Prostate gland (tissue), 2 donors: Measurements from ENCODE around the gene UQCRHL. TPM values are rescaled to one million over a fixed set of nuclear protein-coding genes. Genes with fewer than 3 reads are reported as not detected.

Experiments
- DNase-seq: peaks from one replicate; pipeline ENCODE4 v3.0.0-alpha.2; 2019; ENCODE audit warnings: low spot score
- H3K27ac ChIP-seq, 2 donors: fragments of 200-600 bp; sonication (generic); 2 replicates each; pipeline ENCODE4 v1.5.1; 2017 to 2019
- H3K27me3 ChIP-seq: fragments of 200-600 bp; sonication (generic); replicated peaks from 2 replicates; pipeline ENCODE4 v1.5.1; 2019; ENCODE audit not compliant: insufficient read depth
- H3K36me3 ChIP-seq, 2 donors: fragments of 200-600 bp; sonication (generic); 1 replicate in 1 of 2; 2 replicates in 1 of 2; pipeline versions ENCODE4 v1.5.1 to v1.8.1; 2017 to 2019
- H3K4me1 ChIP-seq: fragments of 200-600 bp; sonication (generic); replicated peaks from 2 replicates; pipeline ENCODE4 v1.5.1; 2019
- H3K4me3 ChIP-seq, 2 donors: fragments of 200-600 bp; sonication (generic); 2 replicates each; pipeline ENCODE4 v1.5.1; 2017 to 2019
- H3K9me3 ChIP-seq: fragments of 200-600 bp; sonication (generic); 2 replicates; pipeline ENCODE4 v1.5.1; 2017
- POLR2A ChIP-seq: fragments of 450-650 bp; IDR thresholded peaks from one replicate; pipeline ENCODE4 v1.6.1; 2016; ENCODE audit warnings: antibody characterized with exemption, mild to moderate bottlenecking
- POLR2AphosphoS5 ChIP-seq: sonication (generic); formaldehyde crosslinking; IDR thresholded peaks from one replicate; pipeline ENCODE4 v1.6.1; 2017; ENCODE audit warnings: antibody characterized with exemption
- WGBS: methylation state at CpG from one replicate; pipeline ENCODE4 v1.1.5; 2018; 5-methylcytosine and 5-hydroxymethylcytosine counted together
- intact Hi-C: fragments of 100-400 bp; cut with DNase I; formaldehyde crosslinking; loops from one replicate; pipeline ENCODE4 v1.14.2; 2022
- total RNA-seq, 2 donors: library from RNA; depleted of rRNA; stranded (reverse); fragments of >200 nt; gene quantifications; one replicate each; pipeline ENCODE4 v1.1.0, GENCODE V29; 2016
- TF ChIP-seq, protein P1 (sequence below), 4 experiments: fragments of 200-600 bp in 2 of 4; fragments of 450-650 bp in 2 of 4; sonication (generic) in 2 of 4; IDR thresholded peaks; 1 replicate in 3 of 4; 2 replicates in 1 of 4; pipeline ENCODE4 v1.5.1; 2016 to 2019; ENCODE audit warnings: antibody characterized with exemption in 4 of 4, mild to moderate bottlenecking in 2 of 4, moderate library complexity in 2 of 4

UQCRHL gene
- total RNA-seq, 2 donors from 2014 or later, result 1.6 to 2.4 TPM

DNA sequence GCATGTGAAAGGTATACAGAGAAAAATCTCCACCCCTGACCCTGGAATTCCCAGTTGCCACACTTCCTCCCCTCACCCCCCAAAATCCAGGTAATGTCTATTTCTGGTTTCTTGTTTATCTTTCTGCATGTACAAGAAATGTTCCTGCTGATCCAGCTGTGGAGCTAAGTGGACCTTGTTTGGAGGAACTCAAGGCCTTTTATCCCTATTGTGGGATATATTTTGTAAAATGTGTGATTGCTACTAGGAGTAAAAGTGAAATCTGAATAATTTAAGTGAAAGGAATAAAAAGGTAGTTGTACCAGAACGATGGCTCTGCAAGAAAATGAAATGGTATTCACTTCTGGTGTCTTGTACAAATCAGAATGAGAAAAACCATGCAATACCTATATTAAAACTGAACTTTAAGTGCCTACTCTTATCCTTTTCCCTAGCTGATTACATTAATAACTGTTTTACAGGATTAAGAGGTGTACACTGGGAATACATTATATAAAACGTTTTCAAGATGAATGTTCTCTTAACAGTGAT, 43.1 kb upstream of the UQCRHL start:
- Histone ChIP-seq H3K36me3 (no peaks in the 10 kb centered on the region), H3K27ac (peak overlapping the region; percentile 96 to 98), H3K9me3 (no peaks in the 10 kb centered on the region), H3K4me3 (peak overlapping the region in 1 of 2 donors; percentile 93), H3K4me1 (no peaks in the 10 kb centered on the region), H3K27me3 (no peaks in the 10 kb centered on the region)
- DNase-seq, result no peak
- intact Hi-C loops, result no loop called here
- 13% methylated on average over 2 of the region's 2 CpGs for WGBS
- TF ChIP-seq, protein P1, sequence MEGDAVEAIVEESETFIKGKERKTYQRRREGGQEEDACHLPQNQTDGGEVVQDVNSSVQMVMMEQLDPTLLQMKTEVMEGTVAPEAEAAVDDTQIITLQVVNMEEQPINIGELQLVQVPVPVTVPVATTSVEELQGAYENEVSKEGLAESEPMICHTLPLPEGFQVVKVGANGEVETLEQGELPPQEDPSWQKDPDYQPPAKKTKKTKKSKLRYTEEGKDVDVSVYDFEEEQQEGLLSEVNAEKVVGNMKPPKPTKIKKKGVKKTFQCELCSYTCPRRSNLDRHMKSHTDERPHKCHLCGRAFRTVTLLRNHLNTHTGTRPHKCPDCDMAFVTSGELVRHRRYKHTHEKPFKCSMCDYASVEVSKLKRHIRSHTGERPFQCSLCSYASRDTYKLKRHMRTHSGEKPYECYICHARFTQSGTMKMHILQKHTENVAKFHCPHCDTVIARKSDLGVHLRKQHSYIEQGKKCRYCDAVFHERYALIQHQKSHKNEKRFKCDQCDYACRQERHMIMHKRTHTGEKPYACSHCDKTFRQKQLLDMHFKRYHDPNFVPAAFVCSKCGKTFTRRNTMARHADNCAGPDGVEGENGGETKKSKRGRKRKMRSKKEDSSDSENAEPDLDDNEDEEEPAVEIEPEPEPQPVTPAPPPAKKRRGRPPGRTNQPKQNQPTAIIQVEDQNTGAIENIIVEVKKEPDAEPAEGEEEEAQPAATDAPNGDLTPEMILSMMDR (IDR thresholded peaks at IDR 0.05), result no peak
- TF ChIP-seq POLR2AphosphoS5 (no peak), POLR2A (no peak)

DNA sequence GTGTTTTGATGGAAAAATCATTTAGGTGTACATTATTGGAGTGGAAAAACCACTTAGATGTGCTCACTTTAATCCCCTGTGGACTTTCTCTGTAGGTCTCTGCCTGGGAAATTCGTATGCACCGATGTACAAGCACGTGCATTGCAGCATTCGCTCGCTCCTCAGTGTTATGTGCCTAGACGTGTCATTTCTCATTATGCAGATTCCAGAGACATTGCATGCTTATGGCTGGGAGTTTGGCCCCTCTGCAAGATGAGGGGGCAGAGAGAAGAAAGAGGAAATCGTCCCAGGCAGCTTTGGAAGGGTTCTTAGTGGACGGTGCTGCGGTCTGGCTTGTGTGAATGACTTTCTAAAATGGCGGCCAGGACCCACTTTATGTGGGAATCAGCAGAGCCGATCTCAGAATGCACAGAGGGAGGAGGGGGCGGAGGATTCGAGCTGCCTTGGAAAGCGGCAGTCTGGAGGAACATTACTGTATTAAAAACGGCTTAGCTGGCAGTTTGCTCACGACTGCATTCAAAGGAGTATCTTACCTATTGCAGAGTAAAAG, 42.4 kb upstream of the UQCRHL start:
- Histone ChIP-seq H3K4me1 (no peaks in the 10 kb centered on the region), H3K4me3 (peak overlapping the region; percentile 87 to 93), H3K9me3 (no peaks in the 10 kb centered on the region), H3K27ac (peak overlapping the region; percentile 96 to 98), H3K27me3 (no peaks in the 10 kb centered on the region), H3K36me3 (no peaks in the 10 kb centered on the region)
- intact Hi-C loops, result loop anchor here (2.0 to 5.0 kb wide), 3 partner anchors 15 to 102 kb away; no protein-coding TSS in a partner anchor
- under 1% methylated on average over 16 of the region's 16 CpGs for WGBS
- TF ChIP-seq POLR2A (peak; percentile 8), POLR2AphosphoS5 (peak; percentile 11)
- TF ChIP-seq, protein P1 (IDR thresholded peaks at IDR 0.05), result no peak
- peak; percentile 55 for DNase-seq

DNA sequence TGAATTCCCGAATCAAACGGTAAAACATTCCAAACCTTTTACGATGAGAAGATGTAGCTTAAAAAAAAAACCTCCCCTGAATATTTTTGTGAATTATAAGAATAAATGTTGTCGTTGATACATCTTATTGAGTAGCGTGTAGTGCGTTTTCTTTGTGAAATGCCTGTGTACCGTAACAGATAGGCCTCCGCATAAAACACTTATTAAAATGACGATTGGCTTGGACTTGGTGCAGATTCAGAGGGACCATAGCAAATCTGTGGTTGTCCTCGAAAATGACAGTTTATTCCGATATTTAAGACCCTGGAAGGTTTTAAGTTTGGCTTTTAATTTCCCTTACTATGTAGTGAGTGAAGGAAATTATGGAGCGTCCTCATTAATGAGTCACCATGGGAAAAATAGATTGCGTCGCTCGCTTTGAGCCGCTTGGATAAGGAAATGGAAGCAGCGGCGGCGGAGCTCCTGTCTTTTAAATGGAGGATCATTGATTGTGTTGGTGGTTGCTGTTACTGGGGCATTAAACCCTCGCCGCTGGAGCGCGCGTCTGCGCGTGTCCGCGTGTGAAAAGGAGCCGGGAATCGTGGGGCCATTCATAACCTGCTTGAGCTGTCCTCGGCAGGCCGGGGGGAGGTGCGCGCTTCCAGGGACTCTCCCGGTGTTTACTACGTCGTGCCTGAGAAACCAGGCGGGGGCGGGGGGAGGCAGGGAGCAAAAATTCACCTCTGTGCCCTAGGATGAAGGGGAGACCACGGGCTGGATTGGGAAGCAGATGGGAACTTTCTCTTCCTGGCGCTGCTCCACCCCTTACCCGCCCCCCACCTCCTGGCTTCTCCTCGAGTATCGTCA, 41.7 kb upstream of the UQCRHL start:
- peak overlapping the region; percentile 87 to 93 for H3K4me3 ChIP-seq
- no peaks in the 10 kb centered on the region for H3K36me3 ChIP-seq
- TF ChIP-seq POLR2AphosphoS5 (peak; percentile 87), POLR2A (peak; percentile 82)
- TF ChIP-seq, protein P1 (IDR thresholded peaks at IDR 0.05), result peak in 2 of 4 experiments; percentile 8 to 24
- H3K27ac ChIP-seq, result peak overlapping the region; percentile 96 to 98
- intact Hi-C loops, result loop anchor here (2.0 to 5.0 kb wide), 3 partner anchors 14 to 103 kb away; no protein-coding TSS in a partner anchor
- under 1% methylated on average over 44 of the region's 44 CpGs for whole genome bisulfite sequencing
- no peaks in the 10 kb centered on the region for H3K9me3 ChIP-seq
- H3K27me3 ChIP-seq, result no peaks in the 10 kb centered on the region
- peak; percentile 91 for DNase-seq
- H3K4me1 ChIP-seq, result no peaks in the 10 kb centered on the region

DNA sequence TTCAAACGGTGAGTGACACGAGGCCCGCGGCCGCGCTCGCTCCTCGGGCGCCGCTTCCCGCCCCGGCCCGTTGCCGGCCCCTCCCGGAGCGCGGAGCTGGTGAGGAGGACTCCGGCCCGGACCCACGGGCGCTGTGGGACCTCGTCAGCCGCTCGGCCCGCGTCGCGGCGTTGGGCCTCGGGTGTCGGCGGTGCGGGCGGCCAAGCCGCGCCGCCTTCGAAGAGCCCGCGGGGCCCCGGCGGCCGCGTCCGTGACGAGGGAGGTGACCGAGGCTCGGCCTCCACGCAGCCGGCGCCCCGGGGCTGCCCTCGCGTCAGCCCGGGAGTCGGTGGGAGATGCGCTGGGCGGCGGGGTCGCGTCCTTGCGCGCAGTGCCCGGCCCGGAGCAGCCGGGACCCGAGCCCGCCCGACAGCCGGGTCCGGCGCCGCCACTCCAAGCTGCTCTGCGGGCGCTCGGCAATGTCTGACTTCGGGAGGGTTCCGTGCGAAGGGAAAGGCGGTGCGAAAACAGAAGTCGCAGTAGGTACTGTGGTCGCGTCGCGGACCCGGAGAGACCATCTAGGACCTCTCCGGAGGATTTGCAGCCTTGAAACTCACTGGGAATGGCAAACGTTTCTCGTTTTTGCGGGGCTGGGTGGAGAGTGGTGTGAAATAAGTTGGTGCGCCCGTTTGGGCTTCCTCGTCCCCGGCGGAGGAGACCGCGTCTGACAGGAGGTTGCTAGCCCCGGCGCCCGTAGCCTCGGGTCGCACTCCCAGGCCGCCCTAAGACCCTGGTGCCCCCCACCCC, 40.9 kb upstream of the UQCRHL start:
- DNase-seq, result peak; percentile 24
- H3K9me3 ChIP-seq, result no peaks in the 10 kb centered on the region
- peak overlapping the region; percentile 87 to 93 for H3K4me3 ChIP-seq
- no peaks in the 10 kb centered on the region for H3K4me1 ChIP-seq
- WGBS, result under 1% methylated on average over 77 of the region's 104 CpGs
- no peaks in the 10 kb centered on the region for H3K27me3 ChIP-seq
- H3K27ac ChIP-seq, result peak overlapping the region; percentile 96 to 98
- intact Hi-C loops, result loop anchor here (2.0 to 5.0 kb wide), 3 partner anchors 14 to 104 kb away; no protein-coding TSS in a partner anchor
- TF ChIP-seq POLR2A (no peak), POLR2AphosphoS5 (no peak)
- TF ChIP-seq, protein P1 (IDR thresholded peaks at IDR 0.05), result no peak
- H3K36me3 ChIP-seq, result no peaks in the 10 kb centered on the region
